Subcutaneous adipose tissue (tissue), 4 donors: ENCODE results near the gene MPND. TPM values are rescaled to one million over a fixed set of nuclear protein-coding genes. Genes with fewer than 3 reads are reported as not detected.

ENCODE experiments used
- CTCF ChIP-seq: fragments of 450-650 bp; IDR thresholded peaks from one replicate; pipeline ENCODE4 v1.5.1; 2016; ENCODE audit warnings: low read depth, mild to moderate bottlenecking, control low read depth, antibody characterized with exemption, moderate library complexity
- total RNA-seq, 4 donors: library from RNA; depleted of rRNA; stranded (reverse); fragments of >200 nt; gene quantifications; one replicate each; pipeline ENCODE4 v1.1.0, GENCODE V29; 2016

Gene MPND
- total RNA-seq, 4 donors from 2014 or later: 3.8 to 13.2 (median 8.4) TPM

GRCh38 chr19:4322942-4323665 lies 20.3 kb upstream of the MPND start:
- no peak for TF ChIP-seq CTCF

DNA sequence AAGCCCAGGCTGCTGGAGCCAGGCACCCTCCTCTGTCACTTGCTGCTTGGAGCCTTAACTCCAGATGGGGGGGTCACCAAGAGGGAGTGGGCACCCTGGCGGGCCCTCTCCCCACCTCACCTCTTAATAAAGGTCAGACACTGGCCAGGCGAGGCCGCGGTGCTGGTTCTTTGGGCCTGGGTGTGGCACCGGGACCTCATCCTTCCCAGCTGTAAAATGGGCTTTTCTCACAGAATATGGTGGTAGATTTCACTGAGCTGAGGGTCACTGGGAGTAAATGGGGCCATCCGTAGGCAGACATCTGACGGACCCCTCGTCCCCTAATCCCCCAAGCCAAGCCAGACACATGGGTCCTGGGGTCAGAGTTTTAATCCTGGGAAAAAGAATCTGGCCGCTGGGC lies 19.7 kb upstream of the MPND start:
- TF ChIP-seq CTCF: no peak

GRCh38 chr19:4324228-4324627 lies 19.1 kb upstream of the MPND start:
- no peak for TF ChIP-seq CTCF

GRCh38 chr19:4326215-4326836 lies 17.0 kb upstream of the MPND start:
- TF ChIP-seq CTCF: no peak

- TF ChIP-seq CTCF: no peak
Observed at GRCh38 chr19:4326837-4327251, 16.5 kb upstream of the MPND start.

DNA sequence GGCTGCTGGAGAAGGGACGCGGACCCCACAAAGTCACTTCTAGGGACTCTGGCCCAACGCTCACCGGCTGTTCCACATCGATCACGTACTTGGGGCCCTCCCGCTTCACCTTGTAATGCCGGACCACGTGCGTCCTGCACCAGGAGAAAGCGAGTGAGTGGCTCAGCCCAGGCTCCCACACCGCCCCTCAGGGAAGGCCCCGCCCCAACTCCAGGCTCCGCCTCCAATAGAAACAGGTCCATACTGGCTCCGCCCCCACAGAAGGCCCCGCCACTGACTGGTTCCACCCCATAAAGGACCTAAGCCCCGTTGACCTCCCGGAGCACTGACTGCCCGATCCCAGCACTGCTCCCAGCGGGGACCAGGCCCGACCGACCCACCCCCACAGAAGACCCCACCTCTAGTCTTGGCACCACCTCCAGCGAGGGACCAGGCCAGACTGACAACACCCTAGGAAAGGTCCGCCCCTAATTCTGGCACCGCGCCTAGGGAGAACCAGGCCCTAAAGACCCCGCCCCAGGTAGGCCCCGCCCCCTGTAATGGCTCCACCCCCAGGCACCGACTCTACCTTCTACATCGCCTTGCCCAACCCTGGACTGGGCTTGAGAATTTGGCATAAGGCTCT lies 16.0 kb upstream of the MPND start:
- TF ChIP-seq CTCF: no peak

- TF ChIP-seq CTCF: no peak
Observed at GRCh38 chr19:4327877-4328242, 15.5 kb upstream of the MPND start.
